GM10847 (cell line): ENCODE data around the gene ZNF277.

Experiments
- POLR2A ChIP-seq: IDR thresholded peaks from 2 replicates; pipeline ENCODE4 v1.6.1; 2011; ENCODE audit not compliant: insufficient read length; ENCODE audit errors: extremely low read depth

Gene ZNF277

GRCh38 chr7:112176241-112176640, 30.3 kb upstream of the ZNF277 start:
- no peak for TF ChIP-seq POLR2A

GRCh38 chr7:112176693-112177415, 29.6 kb upstream of the ZNF277 start:
- TF ChIP-seq POLR2A, result no peak

GRCh38 chr7:112180223-112180622, 26.3 kb upstream of the ZNF277 start:
- no peak for TF ChIP-seq POLR2A

- no peak for TF ChIP-seq POLR2A
Observed at GRCh38 chr7:112182749-112183148, 23.7 kb upstream of the ZNF277 start.

GRCh38 chr7:112183266-112183665, 23.2 kb upstream of the ZNF277 start:
- TF ChIP-seq POLR2A, result no peak

GRCh38 chr7:112184455-112184854, 22.0 kb upstream of the ZNF277 start:
- no peak for TF ChIP-seq POLR2A

- TF ChIP-seq POLR2A, result no peak
Observed at GRCh38 chr7:112185005-112185834, 21.3 kb upstream of the ZNF277 start.

GRCh38 chr7:112186300-112186699, 20.2 kb upstream of the ZNF277 start:
- no peak for TF ChIP-seq POLR2A

GRCh38 chr7:112188257-112188656, 18.2 kb upstream of the ZNF277 start:
- no peak for TF ChIP-seq POLR2A

- TF ChIP-seq POLR2A, result no peak
Observed at GRCh38 chr7:112189691-112190090, 16.8 kb upstream of the ZNF277 start.

- no peak for TF ChIP-seq POLR2A
Observed at GRCh38 chr7:112190120-112190519, 16.4 kb upstream of the ZNF277 start.

GRCh38 chr7:112192236-112193154, 14.0 kb upstream of the ZNF277 start:
- TF ChIP-seq POLR2A, result no peak

- TF ChIP-seq POLR2A, result no peak
Observed at GRCh38 chr7:112193915-112194502, 12.5 kb upstream of the ZNF277 start.

GRCh38 chr7:112195717-112196116, 10.8 kb upstream of the ZNF277 start:
- no peak for TF ChIP-seq POLR2A

- TF ChIP-seq POLR2A, result no peak
Observed at GRCh38 chr7:112197322-112197721, 9.2 kb upstream of the ZNF277 start.
